A673 (cell line): Measurements from ENCODE around the gene SLC66A2. TPM values are rescaled to one million over a fixed set of nuclear protein-coding genes. Genes with fewer than 3 reads are reported as not detected.

Source experiments
- BruUV-seq: library from RNA; stranded (reverse); fragments of 400-500 nt; replicated peaks from 2 replicates; lab custom pipeline; 2021; lab: Mats Ljungman, UMichigan
- CTCF ChIA-PET: fragments of 300-600 bp; sonication (Branson Sonifier 250); formaldehyde crosslinking; loops from one replicate; lab custom pipeline; 2022; ENCODE audit warnings: antibody characterized with exemption; lab: Charles Lee
- POLR2A ChIA-PET: fragments of 300-600 bp; sonication (Branson Sonifier 250); formaldehyde crosslinking; loops from one replicate; lab custom pipeline; 2022; ENCODE audit warnings: antibody characterized with exemption; ENCODE audit not compliant: low non-redundant PET; lab: Charles Lee
- DNase-seq: peaks from one replicate; pipeline ENCODE4 v3.0.0-alpha.2; 2015; ENCODE audit warnings: low spot score
- H3K27ac ChIP-seq: fragments of 200-600 bp; sonication (generic); 2 replicates; pipeline ENCODE4 v1.5.1; 2016; ENCODE audit warnings: mixed run types, low read depth, mild to moderate bottlenecking, mixed read lengths, antibody characterized with exemption, low read length; ENCODE audit not compliant: poor library complexity, severe bottlenecking
- H3K27me3 ChIP-seq: fragments of 200-600 bp; sonication (generic); replicated peaks from 2 replicates; pipeline ENCODE4 v1.6.1; 2017; ENCODE audit warnings: mixed run types, low read depth, mild to moderate bottlenecking, mixed read lengths, antibody characterized with exemption, low read length; ENCODE audit not compliant: insufficient read depth, poor library complexity
- H3K36me3 ChIP-seq: fragments of 200-600 bp; sonication (generic); 2 replicates; pipeline ENCODE4 v1.6.1; 2016; ENCODE audit warnings: mixed run types, mild to moderate bottlenecking, mixed read lengths, antibody characterized with exemption, low read length; ENCODE audit not compliant: insufficient read depth, poor library complexity, severe bottlenecking
- H3K4me1 ChIP-seq: fragments of 200-600 bp; sonication (generic); 2 replicates; pipeline ENCODE4 v1.6.1; 2017; ENCODE audit warnings: mixed run types, mild to moderate bottlenecking, mixed read lengths, antibody characterized with exemption, low read length; ENCODE audit not compliant: insufficient read depth, poor library complexity, severe bottlenecking
- H3K4me3 ChIP-seq: fragments of 200-600 bp; sonication (generic); 2 replicates; pipeline ENCODE4 v1.5.1; 2016; ENCODE audit warnings: low read depth, mixed run types, mild to moderate bottlenecking, mixed read lengths, low read length; ENCODE audit not compliant: poor library complexity, severe bottlenecking
- H3K9me3 ChIP-seq: fragments of 200-600 bp; sonication (generic); 2 replicates; pipeline ENCODE4 v1.6.1; 2016; ENCODE audit warnings: mixed run types, low read depth, mild to moderate bottlenecking, mixed read lengths, antibody characterized with exemption, low read length; ENCODE audit not compliant: poor library complexity, severe bottlenecking
- EZH2 ChIP-seq: fragments of 200-600 bp; sonication (generic); IDR thresholded peaks from 2 replicates; pipeline ENCODE4 v1.6.1; 2017; ENCODE audit warnings: borderline replicate concordance, low read depth, mild to moderate bottlenecking, mixed read lengths, antibody characterized with exemption, low read length; ENCODE audit not compliant: poor library complexity, severe bottlenecking
- intact Hi-C: fragments of 100-400 bp; cut with micrococcal nuclease; formaldehyde crosslinking; loops from one replicate; pipeline ENCODE4 v1.10.0; 2022; ENCODE audit not compliant: unreplicated experiment
- total RNA-seq: library from RNA; stranded (reverse); gene quantifications from 2 replicates; pipeline ENCODE4 v1.2.3, GENCODE V29; 2021
- TF ChIP-seq, protein P1 (sequence below): fragments of 300-800, 200-600 bp; sonication (generic); conservative IDR thresholded peaks from 2 replicates; pipeline ENCODE4 v1.5.1; 2017; ENCODE audit warnings: low read depth, mild to moderate bottlenecking, antibody characterized with exemption, low read length, moderate library complexity, mixed read lengths

The SLC66A2 gene
- total RNA-seq, 1 experiment from 2014 or later, result 28.0 TPM

DNA sequence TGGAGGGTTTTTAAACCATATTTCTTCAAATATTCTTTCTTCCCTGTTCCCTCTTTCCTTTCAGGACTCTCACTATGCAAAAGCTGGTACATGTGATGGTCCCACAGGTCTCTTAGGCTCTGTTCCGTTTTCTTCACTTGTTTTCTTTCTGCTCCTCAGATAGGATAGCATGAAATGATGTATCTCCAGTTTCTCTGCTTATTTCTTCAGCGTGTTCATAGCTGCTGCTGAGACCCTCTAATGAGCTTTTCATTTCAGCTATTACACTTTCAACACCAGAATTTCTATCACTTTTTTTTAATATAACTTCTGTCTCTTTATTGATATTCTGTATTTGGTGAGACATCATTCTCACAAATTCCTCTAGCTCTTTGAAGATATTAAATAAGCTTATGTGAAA lies 89.8 kb downstream of the SLC66A2 start:
- no peak for TF ChIP-seq EZH2
- TF ChIP-seq, protein P1, sequence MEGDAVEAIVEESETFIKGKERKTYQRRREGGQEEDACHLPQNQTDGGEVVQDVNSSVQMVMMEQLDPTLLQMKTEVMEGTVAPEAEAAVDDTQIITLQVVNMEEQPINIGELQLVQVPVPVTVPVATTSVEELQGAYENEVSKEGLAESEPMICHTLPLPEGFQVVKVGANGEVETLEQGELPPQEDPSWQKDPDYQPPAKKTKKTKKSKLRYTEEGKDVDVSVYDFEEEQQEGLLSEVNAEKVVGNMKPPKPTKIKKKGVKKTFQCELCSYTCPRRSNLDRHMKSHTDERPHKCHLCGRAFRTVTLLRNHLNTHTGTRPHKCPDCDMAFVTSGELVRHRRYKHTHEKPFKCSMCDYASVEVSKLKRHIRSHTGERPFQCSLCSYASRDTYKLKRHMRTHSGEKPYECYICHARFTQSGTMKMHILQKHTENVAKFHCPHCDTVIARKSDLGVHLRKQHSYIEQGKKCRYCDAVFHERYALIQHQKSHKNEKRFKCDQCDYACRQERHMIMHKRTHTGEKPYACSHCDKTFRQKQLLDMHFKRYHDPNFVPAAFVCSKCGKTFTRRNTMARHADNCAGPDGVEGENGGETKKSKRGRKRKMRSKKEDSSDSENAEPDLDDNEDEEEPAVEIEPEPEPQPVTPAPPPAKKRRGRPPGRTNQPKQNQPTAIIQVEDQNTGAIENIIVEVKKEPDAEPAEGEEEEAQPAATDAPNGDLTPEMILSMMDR, result no peak
- H3K4me3 ChIP-seq, result no peak overlapping the region
- no TSS peak for BruUV-seq
- CTCF ChIA-PET, result no interaction called here
- POLR2A ChIA-PET, result no interaction called here
- peaks cover 7% of the 10 kb centered on the region for H3K9me3 ChIP-seq
- no peaks in the 10 kb centered on the region for H3K36me3 ChIP-seq
- H3K4me1 ChIP-seq, result peaks cover 4% of the 10 kb centered on the region
- H3K27me3 ChIP-seq, result peaks cover 18% of the 10 kb centered on the region
- H3K27ac ChIP-seq, result no peak overlapping the region
- no peak for DNase-seq
- intact Hi-C loops, result no loop called here

DNA sequence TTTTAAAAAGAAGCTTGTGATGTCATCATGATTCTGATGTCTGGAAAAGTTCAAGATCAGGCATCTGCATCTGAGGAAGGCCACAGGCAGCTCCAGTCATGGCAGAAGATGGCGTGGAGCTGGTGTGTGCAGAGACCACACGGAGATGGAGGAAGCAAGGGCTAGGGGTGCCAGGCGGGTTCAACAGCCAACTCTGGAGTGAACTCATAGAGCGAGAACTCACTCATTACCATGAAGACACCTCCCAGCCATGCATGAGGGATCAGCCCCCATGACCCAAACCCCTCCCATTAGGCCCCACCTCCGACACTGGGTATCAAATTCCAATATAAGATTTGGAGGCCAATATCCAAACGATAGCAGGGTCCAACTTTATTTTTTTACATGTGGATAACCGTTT lies 92.1 kb downstream of the SLC66A2 start:
- BruUV-seq, result no TSS peak
- Histone ChIP-seq H3K27me3 (peaks cover 18% of the 10 kb centered on the region), H3K27ac (no peak overlapping the region), H3K4me3 (no peak overlapping the region), H3K9me3 (peaks cover 7% of the 10 kb centered on the region), H3K4me1 (peaks cover 4% of the 10 kb centered on the region), H3K36me3 (no peaks in the 10 kb centered on the region)
- ChIA-PET CTCF (no interaction called here), POLR2A (no interaction called here)
- no peak for DNase-seq
- intact Hi-C loops, result no loop called here
- no peak for TF ChIP-seq EZH2
- TF ChIP-seq, protein P1, result no peak

DNA sequence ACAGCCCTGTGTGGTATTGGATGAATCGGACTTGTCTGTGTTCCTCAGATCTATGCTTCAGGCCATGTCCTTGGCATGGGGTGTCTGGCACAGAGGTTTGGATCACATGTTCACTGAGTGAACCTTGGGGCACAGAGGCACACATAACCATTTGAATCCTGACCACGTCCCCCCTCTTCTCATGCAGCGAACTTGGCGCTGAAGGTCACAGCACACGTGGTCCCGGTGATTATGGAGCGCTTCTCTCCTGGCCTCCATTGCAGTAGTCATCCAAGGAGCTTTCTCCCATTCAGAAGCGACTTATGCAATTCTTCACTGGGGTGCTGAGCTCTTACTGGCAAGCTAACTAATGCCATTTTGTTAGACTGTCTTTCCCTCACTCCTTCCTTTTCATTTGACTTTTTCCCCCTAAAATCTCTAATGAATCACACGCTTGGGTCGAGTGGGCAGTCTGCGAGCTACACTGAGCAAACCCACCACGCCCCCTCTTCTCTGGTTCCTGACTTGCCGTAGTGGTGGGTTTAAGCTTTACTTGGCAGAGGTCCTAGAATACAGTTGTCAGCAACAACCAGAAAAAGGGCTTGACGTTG lies 94.3 kb downstream of the SLC66A2 start:
- CTCF ChIA-PET, result no interaction called here
- Histone ChIP-seq H3K9me3 (peaks cover 6% of the 10 kb centered on the region), H3K27ac (peak overlapping the region; percentile 24), H3K36me3 (no peaks in the 10 kb centered on the region), H3K4me1 (peaks cover 4% of the 10 kb centered on the region), H3K4me3 (no peak overlapping the region), H3K27me3 (peaks cover 16% of the 10 kb centered on the region)
- POLR2A ChIA-PET, result no interaction called here
- intact Hi-C loops, result no loop called here
- no peak for TF ChIP-seq EZH2
- TF ChIP-seq, protein P1, result no peak
- no TSS peak for BruUV-seq
- peak; percentile 74 for DNase-seq
